Bronchial epithelial cell (primary cell): ENCODE data around the gene ULK2. TPM values are rescaled to one million over a fixed set of nuclear protein-coding genes. Genes with fewer than 3 reads are reported as not detected.
A peak's percentile ranks its signal among the peaks of the same experiment; 100 is the strongest.

ENCODE experiments used
- DNase-seq: peaks from one replicate; pipeline ENCODE4 v3.0.0-alpha.2; 2010; ENCODE audit warnings: low read depth
- FAIRE-seq: peaks from 2 replicates; lab custom pipeline; 2011; peaks lifted over from hg19 to GRCh38; lab: Jason Lieb, UNC
- H3K27me3 ChIP-seq: 2 replicates; pipeline ENCODE4 v1.5.1; 2011; ENCODE audit warnings: low read length; ENCODE audit not compliant: control insufficient read depth, insufficient read depth
- H3K36me3 ChIP-seq: 2 replicates; pipeline ENCODE4 v1.5.1; 2011; ENCODE audit warnings: low read length; ENCODE audit not compliant: control insufficient read depth, insufficient read depth
- H3K4me3 ChIP-seq: 2 replicates; pipeline ENCODE4 v1.5.1; 2011; ENCODE audit warnings: mild to moderate bottlenecking, low read depth, low read length, control low read depth
- total RNA-seq: library from RNA; depleted of rRNA; stranded (reverse); fragments of >200 nt; gene quantifications from 2 replicates; pipeline ENCODE4 v1.2.1, GENCODE V29; 2014
- TF ChIP-seq, protein P1 (sequence below): IDR thresholded peaks from 2 replicates; pipeline ENCODE4 v1.5.1; 2011; ENCODE audit warnings: mild to moderate bottlenecking, moderate library complexity, low read length, control low read depth, inconsistent platforms; ENCODE audit not compliant: insufficient read depth, severe bottlenecking

Gene ULK2
- 14.7 and 24.5 TPM in 2 replicates for total RNA-seq

DNA sequence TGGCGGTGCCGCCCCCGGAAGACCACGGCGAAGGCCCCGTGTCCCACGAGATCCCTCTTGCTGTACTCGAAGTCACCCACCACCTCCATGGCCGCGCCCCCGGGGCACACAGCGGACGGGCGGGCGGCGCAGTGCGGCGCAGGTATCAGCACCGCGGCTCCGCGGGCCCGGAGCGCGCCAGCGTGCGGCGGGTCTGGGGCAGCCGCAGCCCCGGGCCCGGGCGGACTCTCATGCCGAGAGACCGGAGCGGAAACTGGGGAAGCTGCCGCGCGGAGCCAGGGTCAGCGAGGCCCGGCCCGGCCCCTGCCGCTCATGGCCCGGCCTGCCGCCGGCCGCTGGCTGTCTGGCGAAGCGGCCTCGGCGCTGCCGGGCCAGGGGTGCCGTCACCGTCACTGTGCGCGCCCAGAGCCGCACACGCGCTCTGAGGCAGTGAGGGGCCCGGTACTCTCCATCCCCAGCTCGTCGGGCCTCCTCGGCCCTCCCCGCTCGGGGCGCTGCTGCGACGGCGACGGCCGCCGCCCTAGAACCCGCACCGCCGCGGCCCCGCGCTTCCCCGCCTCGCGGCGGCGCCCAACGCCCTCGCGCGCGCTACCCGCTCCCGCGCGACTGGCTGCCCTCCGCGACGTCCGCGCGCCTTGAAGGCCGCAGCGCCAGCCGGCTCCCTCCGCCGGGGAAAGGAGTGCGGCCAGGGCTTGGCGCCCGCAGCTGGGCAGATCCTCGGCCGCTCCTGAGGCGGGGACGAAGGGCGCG is at the start of gene ULK2:
Gene ULK2 (minus strand): TSS at position 608 of the 750 bp plus-strand sequence. CDS start 519 bp downstream, at position 89.
- Histone ChIP-seq H3K36me3 (no peaks in the 10 kb centered on the region), H3K27me3 (no peaks in the 10 kb centered on the region), H3K4me3 (peak within 1 kb of the TSS; percentile 75)
- FAIRE-seq (no peak), DNase-seq (peak; percentile 18)
- TF ChIP-seq, protein P1, sequence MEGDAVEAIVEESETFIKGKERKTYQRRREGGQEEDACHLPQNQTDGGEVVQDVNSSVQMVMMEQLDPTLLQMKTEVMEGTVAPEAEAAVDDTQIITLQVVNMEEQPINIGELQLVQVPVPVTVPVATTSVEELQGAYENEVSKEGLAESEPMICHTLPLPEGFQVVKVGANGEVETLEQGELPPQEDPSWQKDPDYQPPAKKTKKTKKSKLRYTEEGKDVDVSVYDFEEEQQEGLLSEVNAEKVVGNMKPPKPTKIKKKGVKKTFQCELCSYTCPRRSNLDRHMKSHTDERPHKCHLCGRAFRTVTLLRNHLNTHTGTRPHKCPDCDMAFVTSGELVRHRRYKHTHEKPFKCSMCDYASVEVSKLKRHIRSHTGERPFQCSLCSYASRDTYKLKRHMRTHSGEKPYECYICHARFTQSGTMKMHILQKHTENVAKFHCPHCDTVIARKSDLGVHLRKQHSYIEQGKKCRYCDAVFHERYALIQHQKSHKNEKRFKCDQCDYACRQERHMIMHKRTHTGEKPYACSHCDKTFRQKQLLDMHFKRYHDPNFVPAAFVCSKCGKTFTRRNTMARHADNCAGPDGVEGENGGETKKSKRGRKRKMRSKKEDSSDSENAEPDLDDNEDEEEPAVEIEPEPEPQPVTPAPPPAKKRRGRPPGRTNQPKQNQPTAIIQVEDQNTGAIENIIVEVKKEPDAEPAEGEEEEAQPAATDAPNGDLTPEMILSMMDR, result no peak

- FAIRE-seq (no peak), DNase-seq (no peak)
- Histone ChIP-seq H3K36me3 (peaks cover 9% of the 10 kb centered on the region), H3K4me3 (no peak overlapping the region), H3K27me3 (no peaks in the 10 kb centered on the region)
- TF ChIP-seq, protein P1, result no peak
Measured at GRCh38 chr17:19915245-19915978, 47.7 kb upstream of the ULK2 start.

DNA sequence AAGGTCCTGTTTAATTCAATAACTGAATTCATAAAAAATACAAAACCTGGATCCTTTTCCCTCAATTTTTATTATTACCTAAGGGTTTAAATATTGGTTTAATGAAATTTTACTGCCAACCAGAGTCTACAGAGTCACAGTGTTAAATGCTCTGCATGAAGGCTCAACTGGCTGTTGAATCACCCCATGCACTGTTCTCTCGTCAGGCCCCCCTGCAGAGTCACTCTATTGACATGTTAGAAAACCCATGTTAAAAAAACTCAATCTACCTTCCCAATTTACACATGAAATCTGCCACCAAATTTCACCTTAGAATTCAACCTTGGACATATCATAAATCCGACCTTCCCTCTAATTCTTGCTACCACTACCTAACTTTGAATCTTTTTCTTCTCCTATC is 43.3 kb upstream of the ULK2 start:
- FAIRE-seq, result no peak

DNA sequence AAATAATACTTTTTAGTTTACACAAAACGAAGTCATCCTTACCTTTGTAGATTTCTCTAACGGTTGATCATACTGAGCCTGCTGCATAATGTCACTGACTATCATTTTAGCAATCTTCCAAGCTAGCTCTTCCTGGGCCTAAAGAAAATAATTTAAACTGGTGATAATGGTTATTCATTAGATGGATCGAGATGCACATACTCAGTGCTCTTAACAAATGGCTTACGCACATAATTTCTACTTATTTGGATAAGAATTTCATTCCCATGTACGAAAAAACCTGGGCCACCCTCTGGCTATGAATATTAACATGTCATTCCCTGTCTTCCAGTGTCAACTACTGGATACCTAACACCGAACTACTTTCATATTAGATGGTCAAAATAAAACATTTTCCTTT is 41.4 kb upstream of the ULK2 start:
- TF ChIP-seq, protein P1, result no peak
- Histone ChIP-seq H3K4me3 (no peak overlapping the region), H3K36me3 (peaks cover 15% of the 10 kb centered on the region), H3K27me3 (no peaks in the 10 kb centered on the region)
- DNase-seq (no peak), FAIRE-seq (no peak)

More for the DNA sequence above, 43.3 kb upstream of the ULK2 start:
- peaks cover 13% of the 10 kb centered on the region for H3K36me3 ChIP-seq
- TF ChIP-seq, protein P1, result no peak
- H3K4me3 ChIP-seq, result no peak overlapping the region
- no peak for DNase-seq
- no peaks in the 10 kb centered on the region for H3K27me3 ChIP-seq

- no peaks in the 10 kb centered on the region for H3K27me3 ChIP-seq
- FAIRE-seq (peak; percentile 52), DNase-seq (no peak)
- TF ChIP-seq, protein P1, result no peak
- H3K36me3 ChIP-seq, result peaks cover 17% of the 10 kb centered on the region
- H3K4me3 ChIP-seq, result no peak overlapping the region
Measured at GRCh38 chr17:19905502-19905901, 37.8 kb upstream of the ULK2 start.
